GM23338 (cell line): ENCODE results near the gene ZFHX2. TPM values are rescaled to one million over a fixed set of nuclear protein-coding genes. Genes with fewer than 3 reads are reported as not detected.

Experiments
- ATAC-seq: fragments of 200-7000 bp; cut with Tn5 transposase; 3 replicates; pipeline ENCODE4 v1.9.1; 2020
- DNase-seq: peaks from one replicate; pipeline ENCODE4 v3.0.0-alpha.2; 2015; ENCODE audit warnings: low spot score
- H2AFZ ChIP-seq: fragments of 200-600 bp; sonication (generic); 2 replicates; pipeline ENCODE4 v1.8.0; 2016; ENCODE audit warnings: antibody characterized with exemption, mild to moderate bottlenecking, moderate library complexity
- H3F3A ChIP-seq: fragments of 200-600 bp; sonication (generic); replicated peaks from 2 replicates; pipeline ENCODE4 v1.8.0; 2017; ENCODE audit warnings: antibody characterized with exemption, mixed run types, low read depth
- H3K27ac ChIP-seq: fragments of 200-600 bp; sonication (generic); 2 replicates; pipeline ENCODE4 v1.6.1; 2016; ENCODE audit warnings: low read depth
- H3K27me3 ChIP-seq: fragments of 200-600 bp; sonication (generic); 2 replicates; pipeline ENCODE4 v1.8.0; 2016; ENCODE audit warnings: mild to moderate bottlenecking, mixed run types, moderate library complexity; ENCODE audit not compliant: insufficient read depth
- H3K36me3 ChIP-seq: fragments of 200-600 bp; sonication (generic); 2 replicates; pipeline ENCODE4 v1.8.0; 2016; ENCODE audit warnings: mild to moderate bottlenecking; ENCODE audit not compliant: insufficient read depth
- H3K4me1 ChIP-seq: fragments of 200-600 bp; sonication (generic); 2 replicates; pipeline ENCODE4 v1.8.0; 2016; ENCODE audit warnings: mild to moderate bottlenecking, moderate library complexity; ENCODE audit not compliant: insufficient read depth
- H3K4me2 ChIP-seq: fragments of 200-600 bp; sonication (generic); 2 replicates; pipeline ENCODE4 v1.7.1; 2017; ENCODE audit warnings: mixed run types
- H3K4me3 ChIP-seq: fragments of 200-600 bp; sonication (generic); 2 replicates; pipeline ENCODE4 v1.6.1; 2016; ENCODE audit warnings: mixed run types
- H3K79me2 ChIP-seq: fragments of 200-600 bp; sonication (generic); replicated peaks from 2 replicates; pipeline ENCODE4 v1.8.0; 2017; ENCODE audit warnings: mild to moderate bottlenecking; ENCODE audit not compliant: insufficient read depth
- H3K9me2 ChIP-seq: fragments of 200-600 bp; sonication (generic); 2 replicates; pipeline ENCODE4 v1.8.0; 2017; ENCODE audit not compliant: insufficient read depth
- H4K20me1 ChIP-seq: fragments of 200-600 bp; sonication (generic); replicated peaks from 2 replicates; pipeline ENCODE4 v1.8.0; 2017; ENCODE audit warnings: mild to moderate bottlenecking; ENCODE audit not compliant: insufficient read depth
- H3K27ac Mint-ChIP-seq: 2 replicates; pipeline ENCODE4 v1.8.0; 2020; ENCODE audit warnings: inconsistent platforms, mild to moderate bottlenecking, moderate library complexity, mixed read lengths
- H3K27me3 Mint-ChIP-seq: 3 replicates; pipeline ENCODE4 v1.8.0; 2022; ENCODE audit warnings: low read depth, mild to moderate bottlenecking, moderate library complexity, mixed read lengths, inconsistent platforms; ENCODE audit not compliant: insufficient read depth, poor library complexity
- H3K36me3 Mint-ChIP-seq: 3 replicates; pipeline ENCODE4 v1.8.0; 2021; ENCODE audit warnings: low read depth, mild to moderate bottlenecking, inconsistent platforms, moderate library complexity, mixed read lengths
- H3K4me1 Mint-ChIP-seq: 3 replicates; pipeline ENCODE4 v1.8.0; 2020; ENCODE audit warnings: mild to moderate bottlenecking, inconsistent platforms, mixed read lengths
- H3K4me3 Mint-ChIP-seq: 3 replicates; pipeline ENCODE4 v1.8.0; 2021; ENCODE audit warnings: moderate library complexity, mild to moderate bottlenecking, inconsistent platforms, mixed read lengths
- H3K9me3 Mint-ChIP-seq: 3 replicates; pipeline ENCODE4 v1.8.0; 2020; ENCODE audit warnings: moderate library complexity, mild to moderate bottlenecking, inconsistent platforms, mixed read lengths
- CREB1 ChIP-seq: fragments of 250-450 bp; sonication (Bioruptor Pico); IDR thresholded peaks from 2 replicates; pipeline ENCODE4 v1.5.0; 2020; ENCODE audit warnings: low read depth, mild to moderate bottlenecking, moderate library complexity
- EZH2 ChIP-seq: fragments of 200-600 bp; sonication (generic); IDR thresholded peaks from one replicate; pipeline ENCODE4 v1.8.0; 2017; ENCODE audit warnings: antibody characterized with exemption, mild to moderate bottlenecking, low read depth; ENCODE audit not compliant: unreplicated experiment
- EZH2phosphoT487 ChIP-seq: fragments of 200-600 bp; sonication (generic); IDR thresholded peaks from one replicate; pipeline ENCODE4 v1.8.1; 2018; ENCODE audit warnings: antibody characterized with exemption; ENCODE audit not compliant: unreplicated experiment
- JUNB ChIP-seq: IDR thresholded peaks from one replicate; pipeline ENCODE4 v1.6.1; 2016; ENCODE audit warnings: antibody characterized with exemption; ENCODE audit not compliant: unreplicated experiment
- NANOG ChIP-seq: IDR thresholded peaks from 2 replicates; pipeline ENCODE4 v1.6.1; 2016; ENCODE audit warnings: antibody characterized with exemption, borderline replicate concordance
- POLR2AphosphoS5 ChIP-seq: IDR thresholded peaks from 2 replicates; pipeline ENCODE4 v1.6.1; 2016; ENCODE audit warnings: antibody characterized with exemption, low read depth
- STAT1 ChIP-seq: IDR thresholded peaks from one replicate; pipeline ENCODE4 v1.6.1; 2016; ENCODE audit warnings: antibody characterized with exemption; ENCODE audit not compliant: unreplicated experiment
- ZNF114 ChIP-seq: fragments of 250-450 bp; sonication (Bioruptor Pico); IDR thresholded peaks from 2 replicates; pipeline ENCODE4 v1.5.0; 2020; ENCODE audit warnings: mild to moderate bottlenecking, moderate library complexity
- ZNF331 ChIP-seq: fragments of 250-450 bp; sonication (Bioruptor Pico); IDR thresholded peaks from 2 replicates; pipeline ENCODE4 v1.5.0; 2020; ENCODE audit warnings: low read depth, mild to moderate bottlenecking, moderate library complexity
- polyA plus RNA-seq: library from polyadenylated mRNA; unstranded; fragments of >200 nt; fragmentation: Nextera tagmentation; extraction: Ambion mirVana; gene quantifications from 2 replicates; pipeline ENCODE4 v1.2.1, GENCODE V29; 2016
- total RNA-seq: library from RNA; depleted of rRNA; stranded (reverse); fragments of >200 nt; shearing (Covaris generic); gene quantifications from 2 replicates; pipeline ENCODE4 v1.2.3, GENCODE V29; 2014
- TF ChIP-seq, protein P1 (sequence below): IDR thresholded peaks from 2 replicates; pipeline ENCODE4 v1.6.1; 2016; ENCODE audit warnings: antibody characterized with exemption
- TF ChIP-seq, protein P2 (sequence below): fragments of 250-450 bp; sonication (Bioruptor Pico); IDR thresholded peaks from 2 replicates; pipeline ENCODE4 v1.5.0; 2020; ENCODE audit warnings: mild to moderate bottlenecking, moderate library complexity
- TF ChIP-seq, protein P3 (sequence below), 2 experiments: fragments of 200-600 bp in 1 of 2; sonication (generic) in 1 of 2; conservative IDR thresholded peaks; 2 replicates each; pipeline versions ENCODE4 v1.5.1 to v1.6.1; 2016 to 2017; ENCODE audit warnings: antibody characterized with exemption in 2 of 2, low read depth in 2 of 2, mild to moderate bottlenecking in 2 of 2, moderate library complexity in 1 of 2
- TF ChIP-seq, protein P4 (sequence below): IDR thresholded peaks from one replicate; pipeline ENCODE4 v1.6.1; 2018; ENCODE audit warnings: antibody characterized with exemption; ENCODE audit not compliant: unreplicated experiment

ZFHX2 gene
- total and polyA plus RNA-seq, 2 experiments from 2014 or later: 11.6 to 18.5 TPM

DNA sequence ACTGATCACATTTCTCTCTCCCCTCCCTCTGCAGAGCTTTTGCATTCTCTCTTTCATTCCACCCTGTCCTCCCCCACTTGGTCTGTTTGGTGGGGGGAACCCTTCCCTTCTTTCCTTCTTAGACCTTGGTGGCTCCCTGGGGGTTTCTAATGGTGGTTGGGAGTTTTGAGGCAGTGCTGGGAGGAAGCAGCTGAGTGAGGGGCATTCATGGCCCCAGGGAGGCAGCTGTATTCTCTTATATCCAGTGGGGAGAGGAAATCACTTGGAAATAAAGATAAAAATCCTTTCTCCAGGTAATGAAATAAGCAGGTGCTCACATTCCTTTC, 68.8 kb downstream of the ZFHX2 start:
- H4K20me1 ChIP-seq: no peaks in the 10 kb centered on the region
- H3K27me3 Mint-ChIP-seq: peaks cover 2% of the 10 kb centered on the region
- DNase-seq: no peak
- peaks cover 51% of the 10 kb centered on the region for H3K4me1 ChIP-seq
- H3K9me2 ChIP-seq: peaks cover 4% of the 10 kb centered on the region; the same call in 1 of the 2 replicates
- ATAC-seq: peak; percentile 14
- peak overlapping the region; percentile 58 for H3K4me3 Mint-ChIP-seq
- peaks cover 4% of the 10 kb centered on the region; the same call in 2 of the 3 replicates for H3K36me3 Mint-ChIP-seq
- H3K36me3 ChIP-seq: no peaks in the 10 kb centered on the region; the same call in 1 of the 2 replicates
- no peaks in the 10 kb centered on the region for H3K79me2 ChIP-seq
- H3K4me3 ChIP-seq: peak overlapping the region; percentile 22; the same call in 1 of the 2 replicates
- H3K9me3 Mint-ChIP-seq: no peaks in the 10 kb centered on the region; the same call in 2 of the 3 replicates
- H3K27ac Mint-ChIP-seq: peak overlapping the region; percentile 99
- H2AFZ ChIP-seq: no peak overlapping the region
- peaks cover 14% of the 10 kb centered on the region; the same call in 1 of the 2 replicates for H3F3A ChIP-seq
- peaks cover 64% of the 10 kb centered on the region for H3K4me1 Mint-ChIP-seq
- peak overlapping the region; percentile 96 for H3K27ac ChIP-seq
- H3K4me2 ChIP-seq: peak overlapping the region; percentile 77
- TF ChIP-seq, protein P1, sequence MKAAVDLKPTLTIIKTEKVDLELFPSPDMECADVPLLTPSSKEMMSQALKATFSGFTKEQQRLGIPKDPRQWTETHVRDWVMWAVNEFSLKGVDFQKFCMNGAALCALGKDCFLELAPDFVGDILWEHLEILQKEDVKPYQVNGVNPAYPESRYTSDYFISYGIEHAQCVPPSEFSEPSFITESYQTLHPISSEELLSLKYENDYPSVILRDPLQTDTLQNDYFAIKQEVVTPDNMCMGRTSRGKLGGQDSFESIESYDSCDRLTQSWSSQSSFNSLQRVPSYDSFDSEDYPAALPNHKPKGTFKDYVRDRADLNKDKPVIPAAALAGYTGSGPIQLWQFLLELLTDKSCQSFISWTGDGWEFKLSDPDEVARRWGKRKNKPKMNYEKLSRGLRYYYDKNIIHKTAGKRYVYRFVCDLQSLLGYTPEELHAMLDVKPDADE: no peak
- TF ChIP-seq EZH2phosphoT487: no peak
- TF ChIP-seq, protein P2, sequence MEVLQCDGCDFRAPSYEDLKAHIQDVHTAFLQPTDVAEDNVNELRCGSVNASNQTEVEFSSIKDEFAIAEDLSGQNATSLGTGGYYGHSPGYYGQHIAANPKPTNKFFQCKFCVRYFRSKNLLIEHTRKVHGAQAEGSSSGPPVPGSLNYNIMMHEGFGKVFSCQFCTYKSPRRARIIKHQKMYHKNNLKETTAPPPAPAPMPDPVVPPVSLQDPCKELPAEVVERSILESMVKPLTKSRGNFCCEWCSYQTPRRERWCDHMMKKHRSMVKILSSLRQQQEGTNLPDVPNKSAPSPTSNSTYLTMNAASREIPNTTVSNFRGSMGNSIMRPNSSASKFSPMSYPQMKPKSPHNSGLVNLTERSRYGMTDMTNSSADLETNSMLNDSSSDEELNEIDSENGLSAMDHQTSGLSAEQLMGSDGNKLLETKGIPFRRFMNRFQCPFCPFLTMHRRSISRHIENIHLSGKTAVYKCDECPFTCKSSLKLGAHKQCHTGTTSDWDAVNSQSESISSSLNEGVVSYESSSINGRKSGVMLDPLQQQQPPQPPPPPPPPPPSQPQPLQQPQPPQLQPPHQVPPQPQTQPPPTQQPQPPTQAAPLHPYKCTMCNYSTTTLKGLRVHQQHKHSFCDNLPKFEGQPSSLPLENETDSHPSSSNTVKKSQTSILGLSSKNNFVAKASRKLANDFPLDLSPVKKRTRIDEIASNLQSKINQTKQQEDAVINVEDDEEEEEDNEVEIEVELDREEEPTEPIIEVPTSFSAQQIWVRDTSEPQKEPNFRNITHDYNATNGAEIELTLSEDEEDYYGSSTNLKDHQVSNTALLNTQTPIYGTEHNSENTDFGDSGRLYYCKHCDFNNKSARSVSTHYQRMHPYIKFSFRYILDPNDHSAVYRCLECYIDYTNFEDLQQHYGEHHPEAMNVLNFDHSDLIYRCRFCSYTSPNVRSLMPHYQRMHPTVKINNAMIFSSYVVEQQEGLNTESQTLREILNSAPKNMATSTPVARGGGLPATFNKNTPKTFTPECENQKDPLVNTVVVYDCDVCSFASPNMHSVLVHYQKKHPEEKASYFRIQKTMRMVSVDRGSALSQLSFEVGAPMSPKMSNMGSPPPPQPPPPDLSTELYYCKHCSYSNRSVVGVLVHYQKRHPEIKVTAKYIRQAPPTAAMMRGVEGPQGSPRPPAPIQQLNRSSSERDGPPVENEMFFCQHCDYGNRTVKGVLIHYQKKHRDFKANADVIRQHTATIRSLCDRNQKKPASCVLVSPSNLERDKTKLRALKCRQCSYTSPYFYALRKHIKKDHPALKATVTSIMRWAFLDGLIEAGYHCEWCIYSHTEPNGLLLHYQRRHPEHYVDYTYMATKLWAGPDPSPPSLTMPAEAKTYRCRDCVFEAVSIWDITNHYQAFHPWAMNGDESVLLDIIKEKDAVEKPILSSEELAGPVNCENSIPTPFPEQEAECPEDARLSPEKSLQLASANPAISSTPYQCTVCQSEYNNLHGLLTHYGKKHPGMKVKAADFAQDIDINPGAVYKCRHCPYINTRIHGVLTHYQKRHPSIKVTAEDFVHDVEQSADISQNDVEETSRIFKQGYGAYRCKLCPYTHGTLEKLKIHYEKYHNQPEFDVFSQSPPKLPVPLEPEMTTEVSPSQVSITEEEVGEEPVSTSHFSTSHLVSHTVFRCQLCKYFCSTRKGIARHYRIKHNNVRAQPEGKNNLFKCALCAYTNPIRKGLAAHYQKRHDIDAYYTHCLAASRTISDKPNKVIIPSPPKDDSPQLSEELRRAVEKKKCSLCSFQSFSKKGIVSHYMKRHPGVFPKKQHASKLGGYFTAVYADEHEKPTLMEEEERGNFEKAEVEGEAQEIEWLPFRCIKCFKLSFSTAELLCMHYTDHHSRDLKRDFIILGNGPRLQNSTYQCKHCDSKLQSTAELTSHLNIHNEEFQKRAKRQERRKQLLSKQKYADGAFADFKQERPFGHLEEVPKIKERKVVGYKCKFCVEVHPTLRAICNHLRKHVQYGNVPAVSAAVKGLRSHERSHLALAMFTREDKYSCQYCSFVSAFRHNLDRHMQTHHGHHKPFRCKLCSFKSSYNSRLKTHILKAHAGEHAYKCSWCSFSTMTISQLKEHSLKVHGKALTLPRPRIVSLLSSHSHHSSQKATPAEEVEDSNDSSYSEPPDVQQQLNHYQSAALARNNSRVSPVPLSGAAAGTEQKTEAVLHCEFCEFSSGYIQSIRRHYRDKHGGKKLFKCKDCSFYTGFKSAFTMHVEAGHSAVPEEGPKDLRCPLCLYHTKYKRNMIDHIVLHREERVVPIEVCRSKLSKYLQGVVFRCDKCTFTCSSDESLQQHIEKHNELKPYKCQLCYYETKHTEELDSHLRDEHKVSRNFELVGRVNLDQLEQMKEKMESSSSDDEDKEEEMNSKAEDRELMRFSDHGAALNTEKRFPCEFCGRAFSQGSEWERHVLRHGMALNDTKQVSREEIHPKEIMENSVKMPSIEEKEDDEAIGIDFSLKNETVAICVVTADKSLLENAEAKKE (CRISPR knock-in tag): no peak
- TF ChIP-seq EZH2: no peak
- TF ChIP-seq, protein P3, sequence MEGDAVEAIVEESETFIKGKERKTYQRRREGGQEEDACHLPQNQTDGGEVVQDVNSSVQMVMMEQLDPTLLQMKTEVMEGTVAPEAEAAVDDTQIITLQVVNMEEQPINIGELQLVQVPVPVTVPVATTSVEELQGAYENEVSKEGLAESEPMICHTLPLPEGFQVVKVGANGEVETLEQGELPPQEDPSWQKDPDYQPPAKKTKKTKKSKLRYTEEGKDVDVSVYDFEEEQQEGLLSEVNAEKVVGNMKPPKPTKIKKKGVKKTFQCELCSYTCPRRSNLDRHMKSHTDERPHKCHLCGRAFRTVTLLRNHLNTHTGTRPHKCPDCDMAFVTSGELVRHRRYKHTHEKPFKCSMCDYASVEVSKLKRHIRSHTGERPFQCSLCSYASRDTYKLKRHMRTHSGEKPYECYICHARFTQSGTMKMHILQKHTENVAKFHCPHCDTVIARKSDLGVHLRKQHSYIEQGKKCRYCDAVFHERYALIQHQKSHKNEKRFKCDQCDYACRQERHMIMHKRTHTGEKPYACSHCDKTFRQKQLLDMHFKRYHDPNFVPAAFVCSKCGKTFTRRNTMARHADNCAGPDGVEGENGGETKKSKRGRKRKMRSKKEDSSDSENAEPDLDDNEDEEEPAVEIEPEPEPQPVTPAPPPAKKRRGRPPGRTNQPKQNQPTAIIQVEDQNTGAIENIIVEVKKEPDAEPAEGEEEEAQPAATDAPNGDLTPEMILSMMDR (conservative IDR thresholded peaks at IDR 0.05; ENCODE audit: low read depth in 2 of 2): no peak
- no peak for TF ChIP-seq POLR2AphosphoS5
- TF ChIP-seq ZNF331 (CRISPR knock-in tag): no peak
- TF ChIP-seq JUNB: no peak
- TF ChIP-seq ZNF114 (CRISPR knock-in tag): no peak
- TF ChIP-seq CREB1 (CRISPR knock-in tag): no peak
- TF ChIP-seq, protein P4, sequence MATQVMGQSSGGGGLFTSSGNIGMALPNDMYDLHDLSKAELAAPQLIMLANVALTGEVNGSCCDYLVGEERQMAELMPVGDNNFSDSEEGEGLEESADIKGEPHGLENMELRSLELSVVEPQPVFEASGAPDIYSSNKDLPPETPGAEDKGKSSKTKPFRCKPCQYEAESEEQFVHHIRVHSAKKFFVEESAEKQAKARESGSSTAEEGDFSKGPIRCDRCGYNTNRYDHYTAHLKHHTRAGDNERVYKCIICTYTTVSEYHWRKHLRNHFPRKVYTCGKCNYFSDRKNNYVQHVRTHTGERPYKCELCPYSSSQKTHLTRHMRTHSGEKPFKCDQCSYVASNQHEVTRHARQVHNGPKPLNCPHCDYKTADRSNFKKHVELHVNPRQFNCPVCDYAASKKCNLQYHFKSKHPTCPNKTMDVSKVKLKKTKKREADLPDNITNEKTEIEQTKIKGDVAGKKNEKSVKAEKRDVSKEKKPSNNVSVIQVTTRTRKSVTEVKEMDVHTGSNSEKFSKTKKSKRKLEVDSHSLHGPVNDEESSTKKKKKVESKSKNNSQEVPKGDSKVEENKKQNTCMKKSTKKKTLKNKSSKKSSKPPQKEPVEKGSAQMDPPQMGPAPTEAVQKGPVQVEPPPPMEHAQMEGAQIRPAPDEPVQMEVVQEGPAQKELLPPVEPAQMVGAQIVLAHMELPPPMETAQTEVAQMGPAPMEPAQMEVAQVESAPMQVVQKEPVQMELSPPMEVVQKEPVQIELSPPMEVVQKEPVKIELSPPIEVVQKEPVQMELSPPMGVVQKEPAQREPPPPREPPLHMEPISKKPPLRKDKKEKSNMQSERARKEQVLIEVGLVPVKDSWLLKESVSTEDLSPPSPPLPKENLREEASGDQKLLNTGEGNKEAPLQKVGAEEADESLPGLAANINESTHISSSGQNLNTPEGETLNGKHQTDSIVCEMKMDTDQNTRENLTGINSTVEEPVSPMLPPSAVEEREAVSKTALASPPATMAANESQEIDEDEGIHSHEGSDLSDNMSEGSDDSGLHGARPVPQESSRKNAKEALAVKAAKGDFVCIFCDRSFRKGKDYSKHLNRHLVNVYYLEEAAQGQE: no peak
- TF ChIP-seq STAT1: no peak
- no peak for TF ChIP-seq NANOG
- H3K27me3 ChIP-seq: no peaks in the 10 kb centered on the region
